Stomach (tissue), 4 donors: ENCODE results near the gene CD52.

Source experiments
- EP300 ChIP-seq: sonication (generic); formaldehyde crosslinking; IDR thresholded peaks from one replicate; pipeline ENCODE4 v1.6.1; 2017; ENCODE audit warnings: antibody characterized with exemption
- POLR2A ChIP-seq, 4 donors: fragments of 450-650 bp; IDR thresholded peaks; one replicate each; pipeline ENCODE4 v1.6.1; 2016; ENCODE audit warnings: antibody characterized with exemption in 4 of 4, control low read depth in 2 of 4, mild to moderate bottlenecking in 1 of 4, moderate library complexity in 1 of 4
- POLR2AphosphoS5 ChIP-seq, 3 donors: sonication (generic); formaldehyde crosslinking; IDR thresholded peaks; one replicate each; pipeline ENCODE4 v1.6.1; 2016; ENCODE audit warnings: antibody characterized with exemption in 3 of 3
- TF ChIP-seq, protein P1 (sequence below), 7 experiments: fragments of 450-650 bp in 4 of 7; fragments of 200-600 bp in 3 of 7; sonication (generic) in 3 of 7; IDR thresholded peaks; one replicate each; pipeline ENCODE4 v1.5.1; 2016 to 2019; ENCODE audit warnings: antibody characterized with exemption in 7 of 7, control low read depth in 2 of 7, mild to moderate bottlenecking in 1 of 7

GRCh38 chr1:26278724-26279455 lies 38.9 kb upstream of the CD52 start:
- TF ChIP-seq EP300, result no peak
- TF ChIP-seq, protein P1, sequence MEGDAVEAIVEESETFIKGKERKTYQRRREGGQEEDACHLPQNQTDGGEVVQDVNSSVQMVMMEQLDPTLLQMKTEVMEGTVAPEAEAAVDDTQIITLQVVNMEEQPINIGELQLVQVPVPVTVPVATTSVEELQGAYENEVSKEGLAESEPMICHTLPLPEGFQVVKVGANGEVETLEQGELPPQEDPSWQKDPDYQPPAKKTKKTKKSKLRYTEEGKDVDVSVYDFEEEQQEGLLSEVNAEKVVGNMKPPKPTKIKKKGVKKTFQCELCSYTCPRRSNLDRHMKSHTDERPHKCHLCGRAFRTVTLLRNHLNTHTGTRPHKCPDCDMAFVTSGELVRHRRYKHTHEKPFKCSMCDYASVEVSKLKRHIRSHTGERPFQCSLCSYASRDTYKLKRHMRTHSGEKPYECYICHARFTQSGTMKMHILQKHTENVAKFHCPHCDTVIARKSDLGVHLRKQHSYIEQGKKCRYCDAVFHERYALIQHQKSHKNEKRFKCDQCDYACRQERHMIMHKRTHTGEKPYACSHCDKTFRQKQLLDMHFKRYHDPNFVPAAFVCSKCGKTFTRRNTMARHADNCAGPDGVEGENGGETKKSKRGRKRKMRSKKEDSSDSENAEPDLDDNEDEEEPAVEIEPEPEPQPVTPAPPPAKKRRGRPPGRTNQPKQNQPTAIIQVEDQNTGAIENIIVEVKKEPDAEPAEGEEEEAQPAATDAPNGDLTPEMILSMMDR (IDR thresholded peaks at IDR 0.05), result no peak
- no peak for TF ChIP-seq POLR2A (IDR thresholded peaks at IDR 0.05)
- TF ChIP-seq POLR2AphosphoS5 (IDR thresholded peaks at IDR 0.05), result peak in 2 of 3 donors; percentile 54 to 70
